C4-2B (cell line): ENCODE results near the gene SRRM2.

Experiments used
- CTCF ChIP-seq: fragments of 450-650 bp; conservative IDR thresholded peaks from 2 replicates; pipeline ENCODE4 v1.5.1; 2017; ENCODE audit warnings: mild to moderate bottlenecking
- ZFX ChIP-seq: fragments of 450-650 bp; IDR thresholded peaks from 2 replicates; pipeline ENCODE4 v1.6.1; 2017

GRCh38 chr16:2724088-2724676 lies 28.3 kb upstream of the SRRM2 start:
- no peak for TF ChIP-seq CTCF
- no peak for TF ChIP-seq ZFX
